ENCODE results near the gene CTAG1B. TPM values are rescaled to one million over a fixed set of nuclear protein-coding genes. Genes with fewer than 3 reads are reported as not detected.
"Not testable (repeated sequence)": the region's sequence is repeated elsewhere in the genome, so short reads cannot be mapped to it uniquely, and the experiment has no call there.

CTAG1B gene
- total RNA-seq, 1 donor = not detected

DNA sequence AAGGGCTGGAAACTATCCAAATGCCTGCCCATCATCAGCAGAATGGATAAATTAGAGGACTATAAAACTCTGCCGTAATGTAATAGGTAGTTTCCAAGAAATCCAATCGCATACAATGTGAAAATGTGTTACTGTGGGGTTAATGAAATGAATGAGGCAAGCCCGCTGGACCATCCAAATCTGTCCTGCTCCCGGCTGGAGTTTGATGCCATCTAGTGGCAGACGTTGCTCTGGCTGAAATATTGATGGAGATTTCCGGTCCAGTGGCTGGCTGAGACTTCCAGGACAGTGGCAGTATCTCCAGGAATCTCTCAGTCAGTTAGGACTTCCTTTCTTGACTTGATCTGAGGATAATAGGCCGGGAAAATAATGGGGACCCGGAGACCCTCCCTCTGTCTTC lies 36.1 kb downstream of the CTAG1B start:
- H3K4me3 ChIP-seq (ENCODE audit: low read length); H3K4me1 ChIP-seq (ENCODE audit: insufficient read depth, low read length); H3K9me3 ChIP-seq (ENCODE audit: low read depth, low read length): not testable (repeated sequence)

DNA sequence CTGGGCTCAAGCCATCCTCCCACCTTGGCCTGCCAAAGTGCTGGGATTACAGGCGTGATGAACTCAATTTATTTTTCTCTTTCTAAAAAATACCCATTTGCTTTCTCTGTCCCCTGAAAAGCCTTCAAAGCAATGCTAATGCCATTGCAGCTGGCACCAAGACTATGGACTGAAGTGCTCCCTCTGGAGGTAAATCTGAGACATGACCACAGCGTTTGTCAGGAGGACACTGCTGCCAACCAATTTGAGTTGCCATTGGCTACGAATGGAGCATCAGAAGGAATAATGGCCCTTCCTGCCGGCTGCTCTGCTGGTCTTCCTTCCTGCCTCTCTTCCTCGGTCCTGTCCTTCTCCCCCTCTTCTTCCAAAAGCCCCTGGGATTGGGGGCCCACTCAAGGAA lies 44.0 kb downstream of the CTAG1B start:
- H3K4me1 ChIP-seq (ENCODE audit: insufficient read depth, low read length); H3K9me3 ChIP-seq (ENCODE audit: low read depth, low read length); H3K27me3 ChIP-seq (ENCODE audit: insufficient read depth, low read length); H3K4me3 ChIP-seq (ENCODE audit: low read length): not testable (repeated sequence)

More for the DNA sequence above, 36.1 kb downstream of the CTAG1B start:
- not testable (repeated sequence) for H3K27me3 ChIP-seq (ENCODE audit: insufficient read depth, low read length)

GRCh38 chrX:154573061-154573460 lies 46.0 kb downstream of the CTAG1B start:
- H3K27me3 ChIP-seq (ENCODE audit: insufficient read depth, low read length); H3K9me3 ChIP-seq (ENCODE audit: low read depth, low read length); H3K4me1 ChIP-seq (ENCODE audit: insufficient read depth, low read length); H3K4me3 ChIP-seq (ENCODE audit: low read length): not testable (repeated sequence)

DNA sequence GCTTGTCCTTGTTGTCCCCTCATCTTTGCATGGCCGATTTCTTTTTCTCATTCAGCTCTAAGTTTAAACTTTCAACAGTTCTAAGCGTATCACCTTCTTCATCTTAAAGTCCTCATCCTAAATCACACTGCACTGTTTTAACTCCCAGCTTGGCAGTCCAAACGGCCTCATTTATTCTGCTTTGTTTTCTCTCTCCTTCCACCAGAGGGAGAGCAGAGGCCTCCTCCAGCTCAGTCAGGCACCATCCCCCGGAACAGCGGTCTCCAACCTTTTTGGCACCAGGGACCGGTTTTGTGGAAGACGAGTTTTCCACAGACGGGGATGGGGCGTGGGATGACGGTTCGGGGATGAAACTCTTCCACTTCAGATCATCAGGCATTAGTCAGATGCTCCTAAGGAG lies 48.7 kb downstream of the CTAG1B start:
- not testable (repeated sequence) for H3K9me3 ChIP-seq (ENCODE audit: low read depth, low read length); H3K4me3 ChIP-seq (ENCODE audit: low read length); H3K4me1 ChIP-seq (ENCODE audit: insufficient read depth, low read length); H3K27me3 ChIP-seq (ENCODE audit: insufficient read depth, low read length)

Other genes with a start within 250 kb of the CTAG1B start
- 933 TPM for gene FLNA, start 244.6 kb downstream of the CTAG1B start, total RNA-seq
- gene EMD, start 240.0 kb downstream of the CTAG1B start, total RNA-seq = 39.3 TPM
- gene RPL10, start 220.9 kb downstream of the CTAG1B start, total RNA-seq = 8,353 TPM
- 30.2 TPM for gene DNASE1L1, start 210.0 kb downstream of the CTAG1B start, total RNA-seq
- 33.2 TPM for gene TAFAZZIN, start 207.7 kb downstream of the CTAG1B start, total RNA-seq
- gene ATP6AP1, start 190.6 kb downstream of the CTAG1B start, total RNA-seq = 47.9 TPM
- 67.6 TPM for gene GDI1, start 182.1 kb downstream of the CTAG1B start, total RNA-seq
- 19.1 TPM for gene FAM50A, start 175.1 kb downstream of the CTAG1B start, total RNA-seq
- 5.5 TPM for gene PLXNA3, start 161.0 kb downstream of the CTAG1B start, total RNA-seq
- gene LAGE3, start 140.0 kb downstream of the CTAG1B start, total RNA-seq = 2.6 TPM
- gene UBL4A, start 132.7 kb downstream of the CTAG1B start, total RNA-seq = 15.2 TPM
- gene SLC10A3, start 128.7 kb downstream of the CTAG1B start, total RNA-seq = 15.0 TPM
- gene FAM3A, start 103.0 kb downstream of the CTAG1B start, total RNA-seq = 12.8 TPM
- gene G6PD, start 72.4 kb downstream of the CTAG1B start, total RNA-seq = 32.0 TPM
- 11.8 TPM for gene IKBKG, start 71.7 kb downstream of the CTAG1B start, total RNA-seq
- not detected for gene CTAG1A, start 34.1 kb downstream of the CTAG1B start, total RNA-seq
- gene CTAG2, start 34.3 kb upstream of the CTAG1B start, total RNA-seq = not detected
- gene GAB3, start 131.8 kb upstream of the CTAG1B start, total RNA-seq = 10.1 TPM
- gene DKC1, start 143.6 kb upstream of the CTAG1B start, total RNA-seq = 39.3 TPM
- 80.9 TPM for gene MPP1, start 186.2 kb upstream of the CTAG1B start, total RNA-seq
- gene SMIM9, start 215.4 kb upstream of the CTAG1B start, total RNA-seq = not detected